ENCODE data around the gene TIGD1.

The TIGD1 gene

GRCh38 chr2:232521959-232522622 lies 28.3 kb downstream of the TIGD1 start:
- peak; percentile 82 for DNase-seq

- DNase-seq: no peak
Measured at GRCh38 chr2:232521098-232521497, 29.3 kb downstream of the TIGD1 start.

- DNase-seq: no peak
Measured at GRCh38 chr2:232520489-232520888, 29.9 kb downstream of the TIGD1 start.

- no peak for DNase-seq
Measured at GRCh38 chr2:232519581-232520438, 30.5 kb downstream of the TIGD1 start, which contains the start of gene PRSS56. PRSS56 (plus strand) TSS chr2:232520388; CDS start chr2:232520599, 211 bp downstream.

- DNase-seq: no peak
Measured at GRCh38 chr2:232518844-232519243, 31.5 kb downstream of the TIGD1 start.

GRCh38 chr2:232516551-232516950 lies 33.8 kb downstream of the TIGD1 start:
- no peak for DNase-seq

- no peak for DNase-seq
Measured at GRCh38 chr2:232515639-232516038, 34.7 kb downstream of the TIGD1 start.

GRCh38 chr2:232513353-232513752 lies 37.0 kb downstream of the TIGD1 start:
- no peak for DNase-seq

GRCh38 chr2:232512602-232513001 lies 37.8 kb downstream of the TIGD1 start:
- no peak for DNase-seq

- no peak for DNase-seq
Measured at GRCh38 chr2:232511336-232511890, 38.9 kb downstream of the TIGD1 start.

GRCh38 chr2:232508251-232508650 lies 42.1 kb downstream of the TIGD1 start:
- no peak for DNase-seq

GRCh38 chr2:232506709-232507108 lies 43.6 kb downstream of the TIGD1 start:
- DNase-seq: no peak

GRCh38 chr2:232505856-232506255 lies 44.5 kb downstream of the TIGD1 start:
- no peak for DNase-seq

GRCh38 chr2:232504438-232504837 lies 45.9 kb downstream of the TIGD1 start:
- no peak for DNase-seq

- DNase-seq: no peak
Measured at GRCh38 chr2:232503809-232504323, 46.5 kb downstream of the TIGD1 start.

GRCh38 chr2:232502911-232503808 lies 47.2 kb downstream of the TIGD1 start:
- DNase-seq: peak; percentile 58

- no peak for DNase-seq
Measured at GRCh38 chr2:232502511-232502910, 47.8 kb downstream of the TIGD1 start.

GRCh38 chr2:232501794-232502390 lies 48.5 kb downstream of the TIGD1 start:
- no peak for DNase-seq

GRCh38 chr2:232501331-232501771 lies 49.0 kb downstream of the TIGD1 start:
- DNase-seq: no peak

GRCh38 chr2:232498452-232498851 lies 51.9 kb downstream of the TIGD1 start:
- no peak for DNase-seq

Data from right forelimb (tissue), 1 donor.